OCI-LY1 (cell line): Measurements from ENCODE around the gene ERP44.
"Not testable (repeated sequence)": the region's sequence is repeated elsewhere in the genome, so short reads cannot be mapped to it uniquely, and the experiment has no call there.

Experiments
- H2AFZ ChIP-seq: fragments of 200-600 bp; sonication (generic), shearing (Covaris generic); 2 replicates; pipeline ENCODE4 v1.6.0; 2014; ENCODE audit warnings: antibody characterized with exemption, mild to moderate bottlenecking, low read length
- H3F3A ChIP-seq: fragments of 200-600 bp; sonication (generic), shearing (Covaris generic); 2 replicates; pipeline ENCODE4 v1.6.0; 2014; ENCODE audit warnings: mild to moderate bottlenecking, antibody characterized with exemption, low read length, moderate library complexity; ENCODE audit not compliant: insufficient read depth
- H3K27ac ChIP-seq: fragments of 200-600 bp; sonication (generic); 2 replicates; pipeline ENCODE4 v1.5.1; 2014; ENCODE audit warnings: low read length, mixed run types, mild to moderate bottlenecking, low read depth; ENCODE audit not compliant: poor library complexity, severe bottlenecking
- H3K27me3 ChIP-seq: fragments of 200-600 bp; sonication (generic); 2 replicates; pipeline ENCODE4 v1.6.0; 2014; ENCODE audit warnings: antibody characterized with exemption, mild to moderate bottlenecking, low read length, moderate library complexity; ENCODE audit not compliant: insufficient read depth
- H3K36me3 ChIP-seq: fragments of 200-600 bp; sonication (generic); 2 replicates; pipeline ENCODE4 v1.6.1; 2014; ENCODE audit warnings: mild to moderate bottlenecking, antibody characterized with exemption, low read length, moderate library complexity, mixed read lengths; ENCODE audit not compliant: insufficient read depth
- H3K4me1 ChIP-seq: fragments of 200-600 bp; sonication (generic); 2 replicates; pipeline ENCODE4 v1.5.1; 2014; ENCODE audit warnings: mild to moderate bottlenecking, low read length, moderate library complexity; ENCODE audit not compliant: insufficient read depth, severe bottlenecking
- H3K4me2 ChIP-seq: fragments of 200-600 bp; sonication (generic), shearing (Covaris generic); 2 replicates; pipeline ENCODE4 v1.6.1; 2014; ENCODE audit warnings: low read length
- H3K4me3 ChIP-seq: fragments of 200-600 bp; sonication (generic); 2 replicates; pipeline ENCODE4 v1.5.1; 2014; ENCODE audit warnings: low read length, low read depth, mild to moderate bottlenecking, mixed read lengths; ENCODE audit not compliant: poor library complexity, severe bottlenecking
- H3K79me2 ChIP-seq: fragments of 200-600 bp; shearing (Covaris generic); 2 replicates; pipeline ENCODE4 v1.6.1; 2016; ENCODE audit warnings: mixed run types, low read length, mixed read lengths; ENCODE audit not compliant: insufficient read depth
- H3K9ac ChIP-seq: fragments of 200-600 bp; sonication (generic), shearing (Covaris generic); 2 replicates; pipeline ENCODE4 v1.6.1; 2014; ENCODE audit warnings: mild to moderate bottlenecking, low read length, mixed read lengths
- H3K9me2 ChIP-seq: fragments of 200-600 bp; sonication (generic), shearing (Covaris generic); 2 replicates; pipeline ENCODE4 v1.6.1; 2014; ENCODE audit warnings: low read depth, mild to moderate bottlenecking, low read length, mixed read lengths
- H3K9me3 ChIP-seq: fragments of 200-600 bp; shearing (Covaris generic); 2 replicates; pipeline ENCODE4 v1.6.1; 2014; ENCODE audit warnings: low read length, mixed read lengths
- H4K20me1 ChIP-seq: fragments of 200-600 bp; sonication (generic), shearing (Covaris generic); 2 replicates; pipeline ENCODE4 v1.6.0; 2016; ENCODE audit warnings: mild to moderate bottlenecking, low read length; ENCODE audit not compliant: insufficient read depth
- CTCF ChIP-seq: fragments of 200-600 bp; sonication (generic), shearing (Covaris generic); IDR thresholded peaks from 2 replicates; pipeline ENCODE4 v1.5.1; 2017; ENCODE audit warnings: mild to moderate bottlenecking, antibody characterized with exemption, low read length, moderate library complexity, mixed read lengths
- EZH2 ChIP-seq: fragments of 200-600 bp; sonication (generic), shearing (Covaris generic); IDR thresholded peaks from 2 replicates; pipeline ENCODE4 v1.8.0; 2017; ENCODE audit warnings: borderline replicate concordance, mixed run types, mild to moderate bottlenecking, antibody characterized with exemption, low read length, moderate library complexity, mixed read lengths

ERP44 gene

GRCh38 chr9:100066539-100066938 is 32.3 kb downstream of the ERP44 start:
- H3K9me2 ChIP-seq: no peaks in the 10 kb centered on the region
- no peaks in the 10 kb centered on the region for H3F3A ChIP-seq
- no peaks in the 10 kb centered on the region for H3K9me3 ChIP-seq
- H2AFZ ChIP-seq: no peak overlapping the region
- no peak overlapping the region for H3K9ac ChIP-seq
- H3K79me2 ChIP-seq: peaks cover 43% of the 10 kb centered on the region
- H3K4me3 ChIP-seq: no peak overlapping the region
- TF ChIP-seq CTCF (no peak), EZH2 (no peak)
- no peaks in the 10 kb centered on the region for H3K36me3 ChIP-seq
- H3K4me1 ChIP-seq: peaks cover 12% of the 10 kb centered on the region
- H3K27me3 ChIP-seq: no peaks in the 10 kb centered on the region
- no peaks in the 10 kb centered on the region for H4K20me1 ChIP-seq
- H3K27ac ChIP-seq: peak overlapping the region; percentile 31
- H3K4me2 ChIP-seq: no peak overlapping the region

- no peak overlapping the region for H3K4me2 ChIP-seq
- no peak overlapping the region for H3K27ac ChIP-seq
- H3K4me3 ChIP-seq: no peak overlapping the region
- H3K4me1 ChIP-seq: peaks cover 17% of the 10 kb centered on the region
- H3K9me3 ChIP-seq: no peaks in the 10 kb centered on the region
- no peaks in the 10 kb centered on the region for H3K36me3 ChIP-seq
- TF ChIP-seq EZH2 (no peak), CTCF (no peak)
- peaks cover 44% of the 10 kb centered on the region for H3K79me2 ChIP-seq
- no peaks in the 10 kb centered on the region for H3K9me2 ChIP-seq
- H3K27me3 ChIP-seq: no peaks in the 10 kb centered on the region
- H2AFZ ChIP-seq: no peak overlapping the region
- H4K20me1 ChIP-seq: no peaks in the 10 kb centered on the region
- H3F3A ChIP-seq: no peaks in the 10 kb centered on the region
- no peak overlapping the region for H3K9ac ChIP-seq
Observed at GRCh38 chr9:100064872-100065581, 33.8 kb downstream of the ERP44 start.

GRCh38 chr9:100063185-100063584 is 35.6 kb downstream of the ERP44 start:
- H3K27ac ChIP-seq: no peak overlapping the region
- no peak overlapping the region for H3K4me2 ChIP-seq
- H3K79me2 ChIP-seq: peaks cover 40% of the 10 kb centered on the region
- no peaks in the 10 kb centered on the region for H4K20me1 ChIP-seq
- H3K36me3 ChIP-seq: peaks cover 12% of the 10 kb centered on the region; the same call in 1 of the 2 replicates
- H3K9ac ChIP-seq: no peak overlapping the region
- no peak for TF ChIP-seq EZH2
- TF ChIP-seq CTCF: no peak
- no peaks in the 10 kb centered on the region for H3K9me3 ChIP-seq
- H3F3A ChIP-seq: peaks cover 10% of the 10 kb centered on the region; the same call in 1 of the 2 replicates
- H3K27me3 ChIP-seq: no peaks in the 10 kb centered on the region
- no peak overlapping the region for H3K4me3 ChIP-seq
- no peak overlapping the region for H2AFZ ChIP-seq
- no peaks in the 10 kb centered on the region for H3K9me2 ChIP-seq
- peaks cover 36% of the 10 kb centered on the region for H3K4me1 ChIP-seq

- Histone ChIP-seq H3K79me2 (peaks cover 40% of the 10 kb centered on the region), H3K36me3 (peaks cover 17% of the 10 kb centered on the region), H3F3A (peaks cover 10% of the 10 kb centered on the region; the same call in 1 of the 2 replicates), H3K4me1 (peaks cover 41% of the 10 kb centered on the region)
- H3K27ac ChIP-seq, H3K9ac ChIP-seq, H3K4me2 ChIP-seq, H4K20me1 ChIP-seq, H3K9me3 ChIP-seq, H3K27me3 ChIP-seq, H2AFZ ChIP-seq, H3K9me2 ChIP-seq, H3K4me3 ChIP-seq: not testable (repeated sequence)
Observed at GRCh38 chr9:100062683-100063082, 36.1 kb downstream of the ERP44 start.
